T-helper 17 cell (primary cell): ENCODE results near the gene YWHAQ. TPM values are rescaled to one million over a fixed set of nuclear protein-coding genes. Genes with fewer than 3 reads are reported as not detected.
"Not testable (repeated sequence)": the region's sequence is repeated elsewhere in the genome, so short reads cannot be mapped to it uniquely, and the experiment has no call there.

ENCODE experiments used
- ATAC-seq: fragments of 150-1000 bp; cut with Tn5 transposase; 2 replicates; pipeline ENCODE4 v1.10.0; 2021; ENCODE audit warnings: mild to moderate bottlenecking, moderate library complexity
- DNase-seq, 3 donors: peaks; one replicate each; pipeline versions ENCODE4 v3.0.0 to v3.0.0-alpha.2; 2020 to 2021
- H3K9me3 ChIP-seq: one replicate; pipeline ENCODE4 v1.7.0; 2013; ENCODE audit warnings: low read length, mild to moderate bottlenecking; ENCODE audit not compliant: control insufficient read depth, poor library complexity, severe bottlenecking
- H3K27ac Mint-ChIP-seq: one replicate; pipeline ENCODE4 v1.8.0; 2022; ENCODE audit warnings: mild to moderate bottlenecking, moderate library complexity, mixed read lengths
- H3K27me3 Mint-ChIP-seq: one replicate; pipeline ENCODE4 v1.8.0; 2022; ENCODE audit warnings: mixed read lengths
- H3K36me3 Mint-ChIP-seq: one replicate; pipeline ENCODE4 v1.8.0; 2022; ENCODE audit warnings: low read depth, mixed read lengths
- H3K4me1 Mint-ChIP-seq: one replicate; pipeline ENCODE4 v1.8.0; 2022; ENCODE audit warnings: mild to moderate bottlenecking, mixed read lengths
- H3K4me3 Mint-ChIP-seq: one replicate; pipeline ENCODE4 v1.8.0; 2022; ENCODE audit warnings: mild to moderate bottlenecking, moderate library complexity, mixed read lengths
- total RNA-seq, 4 donors: library from RNA in 2 of 4; stranded (reverse) in 2 of 4; gene quantifications; one replicate each; pipeline ENCODE4 v1.2.3 and lab custom pipeline; 2022 to 2026

YWHAQ gene
- total RNA-seq, 2 donors from 2014 or later = 176 to 189 TPM

DNA sequence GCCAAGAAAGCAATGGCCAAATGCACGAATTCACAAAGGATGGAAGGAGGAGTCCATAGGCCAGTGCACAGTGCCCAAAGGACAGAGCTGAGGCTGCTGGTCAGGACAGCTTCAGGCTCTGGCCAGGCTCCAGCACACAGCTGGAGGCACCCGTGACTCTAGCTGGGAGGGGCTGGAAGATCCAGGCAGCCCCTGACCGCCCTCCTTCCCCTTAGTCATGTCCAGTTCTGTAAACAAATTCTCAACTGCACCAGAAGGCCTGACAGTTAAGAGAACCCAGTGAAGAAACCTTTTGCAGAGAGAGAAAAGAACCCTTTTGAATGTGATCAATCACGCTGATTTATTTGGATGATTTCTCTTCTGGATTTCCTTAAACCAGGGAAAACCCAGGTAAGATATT lies 7.7 kb upstream of the YWHAQ start:
- DNase-seq (no peak), ATAC-seq (no peak)
- no peaks in the 10 kb centered on the region for H3K27me3 Mint-ChIP-seq
- H3K4me1 Mint-ChIP-seq = peaks cover 16% of the 10 kb centered on the region
- peaks cover 3% of the 10 kb centered on the region for H3K36me3 Mint-ChIP-seq
- no peak overlapping the region for H3K4me3 Mint-ChIP-seq
- H3K9me3 ChIP-seq = no peaks in the 10 kb centered on the region
- no peak overlapping the region for H3K27ac Mint-ChIP-seq

GRCh38 chr2:9637330-9637729 lies 6.5 kb upstream of the YWHAQ start:
- H3K4me1 Mint-ChIP-seq = peaks cover 14% of the 10 kb centered on the region
- H3K27me3 Mint-ChIP-seq = no peaks in the 10 kb centered on the region
- H3K36me3 Mint-ChIP-seq = peaks cover 3% of the 10 kb centered on the region
- no peak overlapping the region for H3K27ac Mint-ChIP-seq
- no peak overlapping the region for H3K4me3 Mint-ChIP-seq
- no peaks in the 10 kb centered on the region for H3K9me3 ChIP-seq
- no peak for ATAC-seq
- no peak for DNase-seq

DNA sequence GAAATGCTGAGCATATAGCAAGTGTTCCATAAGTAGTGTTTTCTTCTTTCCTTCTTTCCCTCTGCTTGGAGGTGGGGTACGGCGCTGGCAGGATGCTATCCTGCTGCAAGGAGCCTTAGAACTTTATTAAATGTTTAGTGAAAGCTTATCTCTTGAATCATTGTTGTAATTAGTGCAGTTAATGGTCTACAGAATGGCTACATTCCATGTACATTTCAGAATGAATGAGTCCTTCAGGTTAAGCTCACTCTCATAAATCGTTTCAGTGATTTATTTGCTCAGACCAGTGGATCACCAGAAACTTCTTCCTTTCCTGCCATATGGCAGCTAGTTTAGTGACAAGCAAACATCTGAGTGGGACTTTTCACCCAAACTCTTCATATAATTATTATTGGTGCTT lies 3.3 kb upstream of the YWHAQ start:
- no peaks in the 10 kb centered on the region for H3K9me3 ChIP-seq
- H3K36me3 Mint-ChIP-seq = no peaks in the 10 kb centered on the region
- no peak overlapping the region for H3K4me3 Mint-ChIP-seq
- no peak for ATAC-seq
- peak overlapping the region; percentile 94 for H3K27ac Mint-ChIP-seq
- H3K27me3 Mint-ChIP-seq = no peaks in the 10 kb centered on the region
- DNase-seq = no peak
- peaks cover 19% of the 10 kb centered on the region for H3K4me1 Mint-ChIP-seq

DNA sequence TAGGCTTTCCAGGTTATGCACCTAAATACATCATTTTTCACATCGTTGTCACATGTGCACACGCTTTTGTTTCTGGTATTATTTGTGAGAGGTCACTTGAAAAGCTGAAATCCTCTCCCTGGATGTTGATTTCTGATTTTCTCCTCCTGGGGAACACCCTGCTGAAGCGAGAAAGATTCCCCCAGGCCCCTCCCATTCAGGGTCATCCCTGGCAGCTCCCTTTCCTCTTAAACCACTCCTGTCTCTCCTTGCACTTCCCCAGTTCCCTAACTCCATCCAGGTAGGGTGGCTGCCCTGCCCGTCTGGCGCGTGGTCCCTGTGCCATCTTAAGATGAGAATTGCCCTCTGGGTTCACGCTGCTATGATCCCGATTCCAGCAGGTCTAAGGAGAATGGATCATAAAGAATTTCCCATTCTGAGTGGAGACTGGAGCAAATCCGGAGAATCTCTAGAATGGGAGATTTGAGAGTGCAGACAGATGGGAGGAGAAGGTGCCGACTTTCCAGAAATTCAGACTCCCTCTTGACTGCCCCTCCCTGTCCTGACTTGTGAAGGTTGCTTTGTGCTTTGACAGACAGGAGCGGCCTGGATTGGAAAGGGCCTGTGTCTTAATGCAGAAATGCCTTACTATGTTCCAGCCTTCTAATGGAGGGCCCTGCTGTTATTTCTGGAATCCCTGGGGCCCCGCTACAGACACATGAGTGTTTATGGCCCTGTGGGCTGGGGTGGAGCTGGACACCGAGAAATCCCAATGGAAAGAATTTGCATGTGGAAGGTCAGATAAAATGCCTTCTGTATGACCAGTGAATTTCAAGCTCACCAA lies 1.3 kb upstream of the YWHAQ start:
- Mint-ChIP-seq H3K27me3 (no peaks in the 10 kb centered on the region), H3K36me3 (peaks cover 9% of the 10 kb centered on the region), H3K4me1 (peaks cover 33% of the 10 kb centered on the region), H3K4me3 (peak overlapping the region; percentile 96), H3K27ac (peak overlapping the region; percentile 94)
- ATAC-seq (no peak), DNase-seq (no peak)
- H3K9me3 ChIP-seq = no peaks in the 10 kb centered on the region

- Mint-ChIP-seq H3K27ac (peak overlapping the region; percentile 94), H3K4me3 (peak overlapping the region; percentile 96), H3K4me1 (peaks cover 39% of the 10 kb centered on the region), H3K27me3 (no peaks in the 10 kb centered on the region), H3K36me3 (peaks cover 10% of the 10 kb centered on the region)
- ATAC-seq (no peak), DNase-seq (no peak)
- H3K9me3 ChIP-seq = no peaks in the 10 kb centered on the region
Observed at GRCh38 chr2:9631553-9631819, 689 bp upstream of the YWHAQ start.

DNA sequence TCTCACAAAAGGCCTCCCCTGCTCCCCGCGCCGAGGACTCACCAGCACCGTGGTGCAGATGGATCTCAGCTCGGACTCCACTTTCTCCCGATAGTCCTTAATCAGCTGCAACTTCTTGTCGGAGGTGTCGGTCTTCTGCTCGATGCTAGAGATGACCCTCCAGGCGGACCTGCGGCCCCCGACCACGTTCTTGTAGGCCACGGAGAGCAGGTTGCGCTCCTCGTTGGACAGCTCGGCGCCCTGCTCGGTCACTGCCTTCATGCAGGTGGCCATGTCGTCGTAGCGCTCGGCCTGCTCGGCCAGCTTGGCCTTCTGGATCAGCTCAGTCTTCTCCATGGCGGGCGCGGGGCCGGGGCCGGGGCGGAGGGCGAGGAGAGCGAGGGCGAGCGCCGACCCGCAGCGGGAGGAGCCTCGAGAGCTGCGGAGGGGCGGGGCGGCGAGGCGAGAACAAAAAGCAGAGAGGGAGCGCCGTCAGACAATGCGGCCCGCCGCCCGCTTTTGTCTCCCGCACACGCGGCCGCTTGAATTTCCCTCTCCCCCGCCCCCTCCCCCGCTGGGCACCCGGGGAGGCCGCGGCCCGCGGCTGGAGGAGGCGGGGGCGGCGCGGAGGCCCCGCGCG lies 571 bp downstream of the YWHAQ start:
- Mint-ChIP-seq H3K27me3 (no peaks in the 10 kb centered on the region), H3K27ac (peak overlapping the region; percentile 94), H3K36me3 (peaks cover 10% of the 10 kb centered on the region), H3K4me3 (peak overlapping the region; percentile 96), H3K4me1 (peaks cover 52% of the 10 kb centered on the region)
- no peaks in the 10 kb centered on the region for H3K9me3 ChIP-seq
- DNase-seq = peak; percentile 63 to 67 (median 66)
- ATAC-seq = peak; percentile 53

GRCh38 chr2:9629222-9630116 lies 1.3 kb downstream of the YWHAQ start:
- no peaks in the 10 kb centered on the region for H3K27me3 Mint-ChIP-seq
- no peak for DNase-seq
- ATAC-seq = no peak
- peaks cover 10% of the 10 kb centered on the region for H3K36me3 Mint-ChIP-seq
- H3K4me3 Mint-ChIP-seq = peak overlapping the region; percentile 96
- H3K27ac Mint-ChIP-seq = peak overlapping the region; percentile 94
- H3K9me3 ChIP-seq = no peaks in the 10 kb centered on the region
- H3K4me1 Mint-ChIP-seq = peaks cover 55% of the 10 kb centered on the region

DNA sequence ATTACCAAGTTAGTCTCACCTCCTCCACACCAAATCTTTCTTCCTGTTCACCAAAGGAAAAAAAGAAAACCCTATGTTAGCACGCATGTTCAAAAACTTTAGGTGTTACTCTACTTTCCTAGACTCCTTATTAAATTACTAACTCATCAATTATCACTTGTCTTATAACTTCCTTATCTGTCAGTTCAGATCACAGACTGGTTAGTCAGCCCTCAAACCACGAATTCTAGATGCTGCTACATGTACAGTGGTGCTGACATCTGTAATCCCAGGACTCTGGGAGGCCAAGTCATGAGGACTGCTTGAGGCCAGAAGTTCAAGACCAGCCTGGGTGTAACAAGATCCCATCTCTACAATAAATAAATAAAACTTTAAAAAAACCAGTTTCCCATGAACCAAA lies 3.5 kb downstream of the YWHAQ start:
- H3K27me3 Mint-ChIP-seq = no peaks in the 10 kb centered on the region
- ATAC-seq = no peak
- no peaks in the 10 kb centered on the region for H3K9me3 ChIP-seq
- DNase-seq = no peak
- peak overlapping the region; percentile 96 for H3K4me3 Mint-ChIP-seq
- peak overlapping the region; percentile 94 for H3K27ac Mint-ChIP-seq
- peaks cover 10% of the 10 kb centered on the region for H3K36me3 Mint-ChIP-seq
- peaks cover 67% of the 10 kb centered on the region for H3K4me1 Mint-ChIP-seq

- peak overlapping the region; percentile 8 for H3K27ac Mint-ChIP-seq
- H3K36me3 Mint-ChIP-seq = peaks cover 9% of the 10 kb centered on the region
- peaks cover 73% of the 10 kb centered on the region for H3K4me1 Mint-ChIP-seq
- no peaks in the 10 kb centered on the region for H3K9me3 ChIP-seq
- DNase-seq (no peak), ATAC-seq (no peak)
- H3K27me3 Mint-ChIP-seq = no peaks in the 10 kb centered on the region
- no peak overlapping the region for H3K4me3 Mint-ChIP-seq
Observed at GRCh38 chr2:9623151-9623550, 7.6 kb downstream of the YWHAQ start.

DNA sequence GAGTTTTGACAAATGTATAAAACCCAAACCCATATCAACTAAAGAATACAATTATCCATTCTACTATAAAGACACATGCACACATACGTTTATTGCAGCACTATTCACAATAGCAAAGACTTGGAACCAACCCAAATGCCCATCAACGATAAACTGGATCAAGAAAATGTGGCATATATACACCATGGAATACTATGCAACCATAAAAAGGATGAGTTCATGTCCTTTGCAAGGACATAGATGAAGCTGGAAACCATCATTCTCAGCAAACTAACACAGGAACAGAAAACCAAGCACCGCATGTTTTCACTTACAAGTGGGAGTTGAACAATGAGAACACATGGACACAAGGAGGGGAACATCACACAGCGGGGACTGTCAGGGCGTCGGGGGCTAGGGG lies 9.1 kb downstream of the YWHAQ start:
- not testable (repeated sequence) for ATAC-seq
- peak overlapping the region; percentile 1 for H3K27ac Mint-ChIP-seq

DNA sequence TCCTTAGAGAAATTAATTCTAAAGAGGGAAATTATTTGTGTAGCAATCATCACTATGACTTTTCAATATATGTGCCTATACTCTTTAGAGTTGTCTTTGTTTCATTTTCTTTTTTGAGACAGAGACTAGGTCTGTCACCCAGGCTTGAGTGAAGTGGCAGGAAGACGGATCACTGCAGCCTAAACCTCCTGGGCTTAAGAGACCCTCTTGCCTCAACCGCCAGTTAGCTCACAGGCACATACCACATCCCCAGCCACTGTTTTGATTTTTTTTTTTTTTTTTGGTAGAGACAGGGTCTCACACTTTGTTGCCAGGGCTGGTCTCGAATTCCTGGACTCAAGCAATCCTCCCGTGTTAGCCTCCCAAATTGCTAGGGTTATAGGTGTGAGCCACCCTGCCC lies 12.4 kb downstream of the YWHAQ start:
- ATAC-seq (peak; percentile 68), DNase-seq (no peak)
- Mint-ChIP-seq H3K36me3 (peaks cover 2% of the 10 kb centered on the region), H3K4me1 (peaks cover 75% of the 10 kb centered on the region), H3K4me3 (peak overlapping the region; percentile 70), H3K27me3 (no peaks in the 10 kb centered on the region), H3K27ac (peak overlapping the region; percentile 87)
- no peaks in the 10 kb centered on the region for H3K9me3 ChIP-seq

More for the DNA sequence above, 9.1 kb downstream of the YWHAQ start:
- peaks cover 70% of the 10 kb centered on the region for H3K4me1 Mint-ChIP-seq
- not testable (repeated sequence) for H3K9me3 ChIP-seq, H3K27me3 Mint-ChIP-seq, DNase-seq, H3K4me3 Mint-ChIP-seq, H3K36me3 Mint-ChIP-seq

DNA sequence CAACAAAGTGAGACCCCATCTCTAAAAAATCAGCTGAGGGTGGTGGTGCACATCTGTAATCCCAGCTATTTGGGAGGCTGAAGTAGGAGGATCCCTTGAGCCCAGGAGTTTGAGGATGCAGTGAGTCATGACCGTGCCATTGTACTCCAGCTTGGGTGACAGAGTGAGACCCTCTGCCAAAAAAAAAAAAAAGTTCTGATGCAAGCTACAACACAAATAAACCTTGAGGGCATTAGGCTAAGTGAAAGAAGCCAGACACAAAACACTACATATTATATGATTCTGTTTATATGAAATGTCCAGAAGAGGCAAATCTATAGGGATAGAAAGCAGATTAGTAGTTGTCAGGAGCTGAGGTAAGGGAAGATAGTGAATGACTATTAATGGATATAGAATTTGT lies 13.0 kb downstream of the YWHAQ start:
- DNase-seq (no peak), ATAC-seq (no peak)
- no peaks in the 10 kb centered on the region for H3K9me3 ChIP-seq
- H3K27ac Mint-ChIP-seq = peak overlapping the region; percentile 87
- H3K4me1 Mint-ChIP-seq = peaks cover 73% of the 10 kb centered on the region
- H3K36me3 Mint-ChIP-seq = peaks cover 2% of the 10 kb centered on the region
- peak overlapping the region; percentile 70 for H3K4me3 Mint-ChIP-seq
- H3K27me3 Mint-ChIP-seq = no peaks in the 10 kb centered on the region

DNA sequence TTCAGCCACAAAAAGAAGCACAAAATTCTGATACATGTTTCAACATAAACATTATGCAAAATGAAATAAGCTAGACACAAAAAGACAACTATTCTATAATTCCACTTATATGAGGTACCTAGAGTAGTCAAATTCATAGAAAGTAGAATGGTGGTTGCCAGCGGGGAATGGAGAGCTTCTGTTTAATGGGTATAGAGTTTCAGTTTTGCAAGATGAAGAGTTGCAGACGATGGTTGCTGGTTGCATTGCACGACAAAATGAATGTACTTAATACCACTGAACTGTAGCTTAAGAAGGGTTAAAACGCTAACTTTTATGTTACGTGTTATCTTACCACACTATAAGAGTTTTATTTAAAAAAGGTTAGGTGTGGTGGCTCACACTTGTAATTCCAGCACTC lies 13.5 kb downstream of the YWHAQ start:
- no peaks in the 10 kb centered on the region for H3K9me3 ChIP-seq
- H3K27ac Mint-ChIP-seq = peak overlapping the region; percentile 87
- ATAC-seq (no peak), DNase-seq (no peak)
- H3K36me3 Mint-ChIP-seq = peaks cover 2% of the 10 kb centered on the region
- no peaks in the 10 kb centered on the region for H3K27me3 Mint-ChIP-seq
- H3K4me3 Mint-ChIP-seq = peak overlapping the region; percentile 63
- peaks cover 73% of the 10 kb centered on the region for H3K4me1 Mint-ChIP-seq
